Esophagus muscularis mucosa (tissue), 4 donors: ENCODE data around the gene TAS1R2. TPM values are rescaled to one million over a fixed set of nuclear protein-coding genes. Genes with fewer than 3 reads are reported as not detected.

Source experiments
- DNase-seq: peaks from one replicate; pipeline ENCODE4 v3.0.0-alpha.2; 2017; ENCODE audit errors: extremely low spot score
- H3K27ac ChIP-seq, 4 donors: fragments of 200-600 bp; sonication (generic); replicated peaks in 1 of 4; 1 replicate in 3 of 4; 2 replicates in 1 of 4; pipeline ENCODE4 v1.5.1; 2016 to 2019; ENCODE audit warnings: mild to moderate bottlenecking in 1 of 4
- H3K27me3 ChIP-seq, 4 donors: fragments of 200-600 bp; sonication (generic); one replicate each; pipeline versions ENCODE4 v1.5.1 to v1.6.0; 2016 to 2019
- H3K36me3 ChIP-seq, 4 donors: fragments of 200-600 bp; sonication (generic); one replicate each; pipeline ENCODE4 v1.5.1; 2016 to 2019
- H3K4me1 ChIP-seq, 4 donors: fragments of 200-600 bp; sonication (generic); one replicate each; pipeline ENCODE4 v1.5.1; 2016 to 2019
- H3K4me3 ChIP-seq, 4 donors: fragments of 200-600 bp; sonication (generic); 1 replicate in 2 of 4; 2 replicates in 2 of 4; pipeline ENCODE4 v1.5.1; 2016 to 2019; ENCODE audit warnings: mild to moderate bottlenecking in 4 of 4, moderate library complexity in 1 of 4
- H3K9me3 ChIP-seq, 4 donors: fragments of 200-600 bp; sonication (generic); 1 replicate in 3 of 4; 2 replicates in 1 of 4; pipeline ENCODE4 v1.5.1; 2016 to 2019
- CTCF ChIP-seq, 3 experiments: fragments of 200-600 bp in 2 of 3; fragments of 450-650 bp in 1 of 3; sonication (generic) in 2 of 3; IDR thresholded peaks; one replicate each; pipeline ENCODE4 v1.5.1; 2017 to 2019; ENCODE audit warnings: antibody characterized with exemption in 3 of 3, mild to moderate bottlenecking in 2 of 3, moderate library complexity in 1 of 3
- EP300 ChIP-seq: sonication (generic); formaldehyde crosslinking; IDR thresholded peaks from one replicate; pipeline ENCODE4 v1.6.1; 2017; ENCODE audit warnings: antibody characterized with exemption
- POLR2A ChIP-seq: fragments of 450-650 bp; IDR thresholded peaks from one replicate; pipeline ENCODE4 v1.6.1; 2017; ENCODE audit warnings: antibody characterized with exemption, moderate library complexity, mild to moderate bottlenecking, low read depth
- POLR2AphosphoS5 ChIP-seq, 2 donors: sonication (generic); formaldehyde crosslinking; IDR thresholded peaks; one replicate each; pipeline ENCODE4 v1.6.1; 2017; ENCODE audit warnings: antibody characterized with exemption in 2 of 2
- WGBS: methylation state at CpG from one replicate; pipeline ENCODE4 v1.1.5; 2018; 5-methylcytosine and 5-hydroxymethylcytosine counted together
- intact Hi-C: fragments of 100-400 bp; cut with DNase I; formaldehyde crosslinking; loops from one replicate; pipeline ENCODE4 v1.15.1; 2023
- total RNA-seq, 4 donors: library from RNA; depleted of rRNA; stranded (reverse); fragments of >200 nt; gene quantifications; one replicate each; pipeline versions ENCODE4 v1.1.0 to v1.2.1, GENCODE V29; 2016

Gene TAS1R2
- total RNA-seq, 4 donors from 2014 or later, result not detected

DNA sequence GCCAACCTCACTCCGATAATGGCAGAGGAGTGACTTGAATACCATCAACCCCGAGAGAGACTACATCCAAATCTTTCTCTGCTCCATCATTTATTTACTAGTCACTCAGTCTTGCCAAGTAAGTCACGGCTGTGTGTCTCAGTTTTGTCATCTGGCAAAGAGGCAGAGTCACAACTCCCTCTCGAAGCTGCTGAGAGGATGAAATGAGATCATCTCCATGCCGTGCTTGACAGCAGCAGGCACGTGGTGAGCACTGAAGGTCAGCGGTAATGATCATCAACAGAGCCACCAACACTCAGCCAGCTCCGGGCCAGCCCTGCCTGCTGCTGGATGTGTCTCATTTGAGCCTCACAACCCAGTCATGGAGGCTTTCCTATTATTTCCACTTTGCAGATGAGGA lies 23.0 kb upstream of the TAS1R2 start:
- 74% methylated on average over 8 of the region's 8 CpGs for WGBS
- Histone ChIP-seq H3K4me1 (no peaks in the 10 kb centered on the region), H3K36me3 (peaks cover 0 to 50% (median 25%) of the 10 kb centered on the region in 4 donors), H3K27me3 (no peaks in the 10 kb centered on the region), H3K9me3 (no peaks in the 10 kb centered on the region), H3K27ac (no peak overlapping the region), H3K4me3 (no peak overlapping the region)
- no peak for DNase-seq
- intact Hi-C loops, result no loop called here
- TF ChIP-seq EP300, result no peak
- TF ChIP-seq POLR2AphosphoS5 (IDR thresholded peaks at IDR 0.05), result no peak
- no peak for TF ChIP-seq CTCF (IDR thresholded peaks at IDR 0.05)
- no peak for TF ChIP-seq POLR2A

- intact Hi-C loops, result no loop called here
- Histone ChIP-seq H3K4me3 (no peak overlapping the region), H3K27ac (no peak overlapping the region), H3K9me3 (no peaks in the 10 kb centered on the region), H3K4me1 (no peaks in the 10 kb centered on the region), H3K27me3 (no peaks in the 10 kb centered on the region), H3K36me3 (peaks cover 0 to 54% (median 27%) of the 10 kb centered on the region in 4 donors)
- WGBS, result 91% methylated on average over 16 of the region's 24 CpGs
- DNase-seq, result no peak
- TF ChIP-seq POLR2A (no peak), POLR2AphosphoS5 (IDR thresholded peaks at IDR 0.05) (no peak), EP300 (no peak), CTCF (IDR thresholded peaks at IDR 0.05) (no peak)
Measured at GRCh38 chr1:18881642-18882431, 22.4 kb upstream of the TAS1R2 start.

DNA sequence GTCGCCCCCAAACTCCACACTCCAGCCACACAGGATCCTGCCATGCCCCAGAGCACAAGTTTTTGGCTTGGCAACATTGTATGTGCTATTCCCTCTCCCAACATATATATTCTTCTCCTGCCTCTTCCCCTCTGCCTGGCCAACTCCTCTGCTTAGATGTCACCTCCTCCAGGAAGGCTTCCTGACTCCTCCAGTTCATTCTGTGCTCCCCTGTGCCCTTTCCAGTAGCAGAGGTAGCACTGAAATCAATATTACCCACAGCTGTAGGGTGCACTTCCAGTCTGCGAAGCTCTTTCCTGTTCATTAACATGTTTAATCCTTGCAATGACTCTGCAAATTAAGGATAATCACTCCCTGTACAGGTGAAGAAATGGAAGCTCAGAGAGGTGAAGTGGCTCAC lies 21.7 kb upstream of the TAS1R2 start:
- TF ChIP-seq EP300 (no peak), CTCF (IDR thresholded peaks at IDR 0.05) (no peak), POLR2A (no peak), POLR2AphosphoS5 (IDR thresholded peaks at IDR 0.05) (no peak)
- no peaks in the 10 kb centered on the region for H3K9me3 ChIP-seq
- H3K27ac ChIP-seq, result no peak overlapping the region
- no peak for DNase-seq
- intact Hi-C loops, result no loop called here
- 100% methylated on average over 2 of the region's 2 CpGs for WGBS
- H3K27me3 ChIP-seq, result no peaks in the 10 kb centered on the region
- H3K4me3 ChIP-seq, result no peak overlapping the region
- no peaks in the 10 kb centered on the region for H3K4me1 ChIP-seq
- peaks cover 0 to 55% (median 28%) of the 10 kb centered on the region in 4 donors for H3K36me3 ChIP-seq

- H3K4me1 ChIP-seq, result peaks cover 0 to 2% (median 0%) of the 10 kb centered on the region in 4 donors
- no peak for DNase-seq
- no peaks in the 10 kb centered on the region for H3K9me3 ChIP-seq
- H3K4me3 ChIP-seq, result no peak overlapping the region
- H3K36me3 ChIP-seq, result peaks cover 0 to 52% (median 28%) of the 10 kb centered on the region in 4 donors
- TF ChIP-seq CTCF (IDR thresholded peaks at IDR 0.05), result no peak
- TF ChIP-seq POLR2A, result no peak
- no peak for TF ChIP-seq POLR2AphosphoS5 (IDR thresholded peaks at IDR 0.05)
- TF ChIP-seq EP300, result no peak
- intact Hi-C loops, result no loop called here
- no peaks in the 10 kb centered on the region for H3K27me3 ChIP-seq
- H3K27ac ChIP-seq, result no peak overlapping the region
- WGBS, result 100% methylated on average over 1 of the region's 1 CpG
Measured at GRCh38 chr1:18880585-18880984, 21.1 kb upstream of the TAS1R2 start.
